Brain microvascular endothelial cell (primary cell): ENCODE measurements around the gene MAP7D3.

ENCODE experiments used
- DNase-seq: peaks from one replicate; pipeline ENCODE4 v3.0.0-alpha.2; 2020
- H3K27ac ChIP-seq: fragments of 250-450 bp; sonication (Bioruptor Pico); 2 replicates; pipeline ENCODE4 v1.5.1; 2020; ENCODE audit warnings: mild to moderate bottlenecking, moderate library complexity
- H3K27me3 ChIP-seq: fragments of 250-450 bp; sonication (Bioruptor Pico); replicated peaks from 2 replicates; pipeline ENCODE4 v1.5.1; 2020; ENCODE audit warnings: mild to moderate bottlenecking
- H3K36me3 ChIP-seq: fragments of 250-450 bp; sonication (Bioruptor Pico); replicated peaks from 2 replicates; pipeline ENCODE4 v1.5.1; 2020; ENCODE audit warnings: mild to moderate bottlenecking
- H3K4me3 ChIP-seq: 2 replicates; pipeline ENCODE4 v1.5.1; 2011; ENCODE audit warnings: low read depth, mild to moderate bottlenecking, control low read depth, low read length, moderate library complexity
- CTCF ChIP-seq: IDR thresholded peaks from 2 replicates; pipeline ENCODE4 v1.5.1; 2011; ENCODE audit warnings: low read depth, mild to moderate bottlenecking, moderate library complexity, low read length, control low read depth, inconsistent platforms; ENCODE audit errors: missing control alignments
- in situ Hi-C: cut with HindIII; loops from 2 replicates; pipeline ENCODE4 v1.10.0; 2017; ENCODE audit warnings: low sequenced_read_pairs, low pct_ligation_motif_present

Gene MAP7D3

DNA sequence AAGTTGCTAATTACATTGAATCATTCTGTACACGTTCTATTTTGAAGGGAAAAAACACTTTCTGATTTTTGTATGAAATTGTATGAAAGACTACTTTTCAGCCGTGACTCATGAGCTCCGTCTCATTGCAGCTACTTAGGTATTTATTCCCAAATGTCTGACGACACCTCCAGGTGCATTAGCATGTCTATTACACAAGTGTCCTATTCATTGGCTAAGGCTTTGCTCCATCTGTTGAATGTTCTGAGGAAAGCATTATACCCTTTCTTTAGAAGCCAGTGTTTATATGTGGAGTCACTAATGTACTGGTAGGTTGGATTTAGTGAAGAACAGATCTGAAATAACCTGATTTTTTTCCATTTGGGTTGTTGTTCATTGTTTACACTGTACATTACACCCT, 51.8 kb downstream of the MAP7D3 start:
- no peak for TF ChIP-seq CTCF
- H3K27me3 ChIP-seq = no peaks in the 10 kb centered on the region
- in situ Hi-C loops = no loop called here
- H3K36me3 ChIP-seq = no peaks in the 10 kb centered on the region
- no peak overlapping the region for H3K4me3 ChIP-seq
- no peak overlapping the region for H3K27ac ChIP-seq
- no peak for DNase-seq

- H3K27ac ChIP-seq = no peak overlapping the region
- no peak overlapping the region for H3K4me3 ChIP-seq
- no peaks in the 10 kb centered on the region for H3K27me3 ChIP-seq
- in situ Hi-C loops = no loop called here
- no peaks in the 10 kb centered on the region for H3K36me3 ChIP-seq
- TF ChIP-seq CTCF = no peak
- DNase-seq = no peak
These were observed 52.4 kb downstream of the MAP7D3 start for GRCh38 chrX:136198678-136199243.

DNA sequence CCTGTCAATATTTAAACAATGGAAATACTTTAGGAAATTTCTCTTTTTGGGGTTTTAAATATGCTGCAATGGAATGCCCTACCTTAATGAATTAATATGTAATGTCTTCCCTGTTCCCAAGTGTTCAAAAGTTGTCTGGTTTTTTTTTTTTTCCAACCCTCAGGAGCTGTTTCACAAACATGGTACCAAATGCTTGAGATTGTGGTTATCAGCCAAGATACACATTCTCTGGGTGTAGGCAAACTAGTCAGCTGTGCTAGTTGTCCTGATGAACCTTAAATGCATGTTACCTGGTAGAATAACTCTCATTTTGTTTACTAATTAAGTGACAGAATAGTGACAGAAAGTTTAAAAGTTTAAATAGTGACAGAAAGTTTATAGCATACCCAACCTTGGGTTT, 53.2 kb downstream of the MAP7D3 start:
- Histone ChIP-seq H3K36me3 (no peaks in the 10 kb centered on the region), H3K27me3 (no peaks in the 10 kb centered on the region), H3K4me3 (no peak overlapping the region), H3K27ac (no peak overlapping the region)
- TF ChIP-seq CTCF = no peak
- no peak for DNase-seq
- in situ Hi-C loops = no loop called here

DNA sequence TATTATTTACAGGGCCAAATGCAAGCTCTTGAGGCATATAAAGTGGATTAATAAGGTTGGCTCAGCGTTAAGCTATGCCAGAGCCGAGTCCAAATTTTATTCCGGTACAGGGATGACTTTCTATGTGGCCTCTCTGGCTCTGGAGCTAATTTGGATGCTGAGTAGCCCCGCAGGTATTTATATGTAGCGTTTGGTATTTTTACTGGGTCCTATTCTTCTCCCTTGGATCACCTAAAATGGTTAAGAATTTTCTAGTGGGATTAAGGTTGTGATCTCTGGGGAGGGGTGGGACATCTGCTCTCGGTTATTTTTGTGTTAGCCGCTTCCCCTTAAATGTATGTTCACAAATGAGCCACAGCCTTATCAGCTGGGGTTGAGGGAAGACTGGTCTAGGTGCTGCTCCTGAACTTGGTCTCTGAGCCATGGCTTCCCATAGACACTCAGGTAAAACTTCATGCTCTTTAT, 54.5 kb downstream of the MAP7D3 start:
- DNase-seq = no peak
- Histone ChIP-seq H3K27ac (no peak overlapping the region), H3K27me3 (no peaks in the 10 kb centered on the region), H3K4me3 (no peak overlapping the region), H3K36me3 (no peaks in the 10 kb centered on the region)
- no peak for TF ChIP-seq CTCF
- in situ Hi-C loops = no loop called here

DNA sequence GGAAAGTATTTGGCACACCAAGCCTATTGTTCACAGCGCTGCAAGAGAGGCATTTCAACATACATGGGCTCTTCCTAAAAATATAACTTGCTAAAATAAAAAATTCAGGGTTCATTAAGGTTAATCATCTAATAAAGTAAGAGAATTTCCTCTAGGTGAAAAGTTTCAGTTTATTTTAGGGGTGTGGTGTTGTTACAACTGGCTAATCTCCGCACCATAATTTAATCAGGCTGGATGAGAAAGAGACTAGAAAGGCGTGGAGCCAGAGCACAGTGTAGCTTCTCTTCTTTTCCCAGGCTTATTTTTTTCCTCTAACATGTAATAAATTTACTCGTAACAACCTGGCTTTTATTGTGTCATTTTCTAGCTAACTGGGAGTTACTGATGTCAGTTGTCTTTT, 56.0 kb downstream of the MAP7D3 start:
- in situ Hi-C loops = no loop called here
- H3K4me3 ChIP-seq = no peak overlapping the region
- H3K27me3 ChIP-seq = no peaks in the 10 kb centered on the region
- no peak overlapping the region for H3K27ac ChIP-seq
- no peak for DNase-seq
- no peaks in the 10 kb centered on the region for H3K36me3 ChIP-seq
- no peak for TF ChIP-seq CTCF

GRCh38 chrX:136194536-136194935, 56.7 kb downstream of the MAP7D3 start:
- in situ Hi-C loops = no loop called here
- no peaks in the 10 kb centered on the region for H3K27me3 ChIP-seq
- H3K4me3 ChIP-seq = no peak overlapping the region
- DNase-seq = no peak
- H3K36me3 ChIP-seq = no peaks in the 10 kb centered on the region
- H3K27ac ChIP-seq = no peak overlapping the region
- no peak for TF ChIP-seq CTCF
